Sigmoid colon (tissue), 3 donors: Measurements from ENCODE around the gene SMCO3.

ENCODE experiments used
- POLR2A ChIP-seq, 2 donors: fragments of 450-650 bp; IDR thresholded peaks; one replicate each; pipeline ENCODE4 v1.6.1; 2016; ENCODE audit warnings: antibody characterized with exemption in 2 of 2, mild to moderate bottlenecking in 2 of 2, moderate library complexity in 2 of 2
- TF ChIP-seq, protein P1 (sequence below), 4 experiments: fragments of 450-650 bp in 3 of 4; fragments of 200-600 bp in 1 of 4; IDR thresholded peaks; one replicate each; pipeline ENCODE4 v1.5.1; 2016 to 2019; ENCODE audit warnings: antibody characterized with exemption in 4 of 4, mild to moderate bottlenecking in 3 of 4, moderate library complexity in 2 of 4

DNA sequence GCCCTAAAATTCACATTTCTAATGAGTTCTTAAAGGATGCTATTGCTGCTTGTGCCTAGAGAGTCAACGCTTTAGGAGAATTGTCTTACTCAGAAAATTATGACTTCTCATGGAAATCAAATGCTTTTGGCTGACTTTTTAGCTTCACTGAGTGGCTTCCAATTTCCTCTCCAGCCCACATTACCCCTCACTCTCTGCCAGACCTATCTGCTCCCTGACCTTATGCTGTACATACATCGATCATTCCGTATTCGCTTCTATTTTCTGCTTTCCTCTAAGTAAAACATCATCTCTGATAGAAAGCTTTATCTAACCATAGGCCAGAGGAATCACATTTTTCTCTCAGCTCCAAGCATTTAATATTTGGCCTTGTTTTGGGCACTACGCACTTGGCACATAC, 12.5 kb upstream of the SMCO3 start:
- no peak for TF ChIP-seq POLR2A (IDR thresholded peaks at IDR 0.05)
- TF ChIP-seq, protein P1, sequence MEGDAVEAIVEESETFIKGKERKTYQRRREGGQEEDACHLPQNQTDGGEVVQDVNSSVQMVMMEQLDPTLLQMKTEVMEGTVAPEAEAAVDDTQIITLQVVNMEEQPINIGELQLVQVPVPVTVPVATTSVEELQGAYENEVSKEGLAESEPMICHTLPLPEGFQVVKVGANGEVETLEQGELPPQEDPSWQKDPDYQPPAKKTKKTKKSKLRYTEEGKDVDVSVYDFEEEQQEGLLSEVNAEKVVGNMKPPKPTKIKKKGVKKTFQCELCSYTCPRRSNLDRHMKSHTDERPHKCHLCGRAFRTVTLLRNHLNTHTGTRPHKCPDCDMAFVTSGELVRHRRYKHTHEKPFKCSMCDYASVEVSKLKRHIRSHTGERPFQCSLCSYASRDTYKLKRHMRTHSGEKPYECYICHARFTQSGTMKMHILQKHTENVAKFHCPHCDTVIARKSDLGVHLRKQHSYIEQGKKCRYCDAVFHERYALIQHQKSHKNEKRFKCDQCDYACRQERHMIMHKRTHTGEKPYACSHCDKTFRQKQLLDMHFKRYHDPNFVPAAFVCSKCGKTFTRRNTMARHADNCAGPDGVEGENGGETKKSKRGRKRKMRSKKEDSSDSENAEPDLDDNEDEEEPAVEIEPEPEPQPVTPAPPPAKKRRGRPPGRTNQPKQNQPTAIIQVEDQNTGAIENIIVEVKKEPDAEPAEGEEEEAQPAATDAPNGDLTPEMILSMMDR (IDR thresholded peaks at IDR 0.05) = no peak
